Body of pancreas (tissue), 4 donors: ENCODE data around the gene TOX3.

Experiments used
- POLR2A ChIP-seq, 3 donors: fragments of 450-650 bp; IDR thresholded peaks; one replicate each; pipeline ENCODE4 v1.6.1; 2016; ENCODE audit warnings: antibody characterized with exemption in 3 of 3, mild to moderate bottlenecking in 2 of 3
- TF ChIP-seq, protein P1 (sequence below), 7 experiments: fragments of 450-650 bp in 4 of 7; fragments of 200-600 bp in 3 of 7; sonication (generic) in 3 of 7; IDR thresholded peaks; one replicate each; pipeline ENCODE4 v1.5.1; 2016 to 2019; ENCODE audit warnings: antibody characterized with exemption in 7 of 7

DNA sequence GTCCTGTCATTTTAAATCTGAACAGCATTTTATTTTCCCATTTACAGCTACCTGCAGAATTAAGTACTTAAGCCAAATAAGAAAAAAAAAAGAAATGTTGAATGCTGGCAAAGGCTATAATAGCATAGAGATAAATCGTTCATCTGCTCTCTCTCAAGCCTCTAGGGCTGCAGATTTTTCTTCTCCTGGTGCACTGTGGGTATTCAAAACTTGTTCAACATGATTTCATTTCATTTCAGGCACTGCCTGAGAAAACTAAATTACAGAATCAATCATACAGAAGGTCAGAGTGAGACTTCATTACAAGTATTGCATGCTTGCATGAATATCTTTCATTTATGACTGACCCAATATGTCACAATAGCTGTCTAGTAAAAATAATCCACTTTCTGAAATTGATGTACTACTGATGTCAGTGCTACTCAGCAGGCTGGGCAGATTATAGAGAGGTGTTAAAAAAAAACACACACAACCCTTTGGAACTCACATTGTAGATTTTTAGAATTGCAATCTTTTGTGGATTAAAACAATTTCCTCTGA is 86.2 kb downstream of the TOX3 start:
- TF ChIP-seq, protein P1, sequence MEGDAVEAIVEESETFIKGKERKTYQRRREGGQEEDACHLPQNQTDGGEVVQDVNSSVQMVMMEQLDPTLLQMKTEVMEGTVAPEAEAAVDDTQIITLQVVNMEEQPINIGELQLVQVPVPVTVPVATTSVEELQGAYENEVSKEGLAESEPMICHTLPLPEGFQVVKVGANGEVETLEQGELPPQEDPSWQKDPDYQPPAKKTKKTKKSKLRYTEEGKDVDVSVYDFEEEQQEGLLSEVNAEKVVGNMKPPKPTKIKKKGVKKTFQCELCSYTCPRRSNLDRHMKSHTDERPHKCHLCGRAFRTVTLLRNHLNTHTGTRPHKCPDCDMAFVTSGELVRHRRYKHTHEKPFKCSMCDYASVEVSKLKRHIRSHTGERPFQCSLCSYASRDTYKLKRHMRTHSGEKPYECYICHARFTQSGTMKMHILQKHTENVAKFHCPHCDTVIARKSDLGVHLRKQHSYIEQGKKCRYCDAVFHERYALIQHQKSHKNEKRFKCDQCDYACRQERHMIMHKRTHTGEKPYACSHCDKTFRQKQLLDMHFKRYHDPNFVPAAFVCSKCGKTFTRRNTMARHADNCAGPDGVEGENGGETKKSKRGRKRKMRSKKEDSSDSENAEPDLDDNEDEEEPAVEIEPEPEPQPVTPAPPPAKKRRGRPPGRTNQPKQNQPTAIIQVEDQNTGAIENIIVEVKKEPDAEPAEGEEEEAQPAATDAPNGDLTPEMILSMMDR (IDR thresholded peaks at IDR 0.05): no peak
- TF ChIP-seq POLR2A (IDR thresholded peaks at IDR 0.05): no peak
